HepG2 (cell line): ENCODE data around the gene DDX20. TPM values are rescaled to one million over a fixed set of nuclear protein-coding genes. Genes with fewer than 3 reads are reported as not detected.

ENCODE experiments used
- ATAC-seq: fragments of 200-7000 bp; cut with Tn5 transposase; 3 replicates; pipeline ENCODE4 v1.9.1; 2020; ENCODE audit warnings: mild to moderate bottlenecking, moderate library complexity
- BruUV-seq: library from RNA; stranded (reverse); fragments of 400-500 nt; replicated peaks from 2 replicates; lab custom pipeline; 2021; lab: Mats Ljungman, UMichigan
- CTCF ChIA-PET: fragments of 300-600 bp; formaldehyde crosslinking; extraction: SDS; loops from one replicate; lab custom pipeline; 2021; ENCODE audit warnings: low total read pairs, inconsistent platforms, low intra/inter-chr PET ratio; lab: Yijun Ruan, JAX
- POLR2A ChIA-PET: fragments of 350-600 bp; sonication (Branson Sonifier 250); formaldehyde crosslinking; loops from one replicate; lab custom pipeline; 2020; ENCODE audit warnings: antibody characterized with exemption, inconsistent platforms; lab: Yijun Ruan, JAX
- DNase-seq: peaks from one replicate; pipeline ENCODE4 v3.0.0-alpha.2; 2015; ENCODE audit warnings: low spot score
- FAIRE-seq: peaks from 3 replicates; lab custom pipeline; 2011; peaks lifted over from hg19 to GRCh38; lab: Jason Lieb, UNC
- H2AFZ ChIP-seq: one replicate; pipeline ENCODE4 v1.6.1; 2011; ENCODE audit warnings: low read length, inconsistent platforms
- H3K27ac ChIP-seq: fragments of 300-600 bp; 3 replicates; pipeline ENCODE4 v1.8.0; 2011; ENCODE audit warnings: mixed run types, mild to moderate bottlenecking, mixed read lengths, low read length, inconsistent platforms; ENCODE audit not compliant: insufficient read depth; ENCODE audit errors: extremely low read length
- H3K27me3 ChIP-seq, 2 experiments: fragments of 200-600 bp in 1 of 2; 2 replicates in 1 of 2; 3 replicates in 1 of 2; pipeline versions ENCODE4 v1.6.0 to v1.8.0; 2011; ENCODE audit warnings: low read length in 2 of 2, mild to moderate bottlenecking in 2 of 2, moderate library complexity in 2 of 2, inconsistent platforms in 1 of 2; ENCODE audit not compliant: insufficient read depth in 2 of 2, control insufficient read depth in 1 of 2
- H3K36me3 ChIP-seq, 2 experiments: fragments of 200-600 bp in 1 of 2; replicated peaks in 1 of 2; 2 replicates in 1 of 2; 3 replicates in 1 of 2; pipeline versions ENCODE4 v1.5.1 to v1.8.0; 2011; ENCODE audit warnings: low read length in 2 of 2, inconsistent platforms in 1 of 2; ENCODE audit not compliant: insufficient read depth in 2 of 2, control insufficient read depth in 1 of 2
- H3K4me1 ChIP-seq: 2 replicates; pipeline ENCODE4 v1.5.1; 2012; ENCODE audit warnings: low read length, inconsistent platforms; ENCODE audit not compliant: insufficient read depth
- H3K4me2 ChIP-seq: 2 replicates; pipeline ENCODE4 v1.6.0; 2011; ENCODE audit warnings: low read depth, low read length, inconsistent platforms
- H3K4me3 ChIP-seq, 3 experiments: fragments of 200-600 bp in 1 of 3; sonication (generic), shearing (Covaris generic) in 1 of 3; replicated peaks in 1 of 3; 2 replicates each; pipeline ENCODE4 v1.5.1; 2011 to 2016; ENCODE audit warnings: low read length in 3 of 3, inconsistent platforms in 2 of 3, low read depth in 2 of 3, mild to moderate bottlenecking in 2 of 3, control low read depth in 1 of 3, mixed read lengths in 1 of 3; ENCODE audit not compliant: insufficient read depth in 1 of 3
- H3K79me2 ChIP-seq: one replicate; pipeline ENCODE4 v1.6.1; 2011; ENCODE audit warnings: low read length, inconsistent platforms; ENCODE audit not compliant: insufficient read depth
- H3K9ac ChIP-seq: 2 replicates; pipeline ENCODE4 v1.6.0; 2011; ENCODE audit warnings: mild to moderate bottlenecking, low read depth, low read length, inconsistent platforms; ENCODE audit not compliant: insufficient read depth
- H3K9me3 ChIP-seq: 2 replicates; pipeline ENCODE4 v1.5.1; 2012; ENCODE audit warnings: mild to moderate bottlenecking, low read length
- H4K20me1 ChIP-seq: 2 replicates; pipeline ENCODE4 v1.6.0; 2011; ENCODE audit warnings: inconsistent platforms, mild to moderate bottlenecking, low read length, moderate library complexity; ENCODE audit not compliant: insufficient read depth
- ATAD3A ChIP-seq: sonication (generic); formaldehyde crosslinking; IDR thresholded peaks from 2 replicates; pipeline ENCODE4 v1.4.0; 2020; ENCODE audit warnings: missing genetic modification reagents
- CHCHD3 ChIP-seq: sonication (generic); formaldehyde crosslinking; IDR thresholded peaks from 2 replicates; pipeline ENCODE4 v1.8.0; 2022; ENCODE audit warnings: mild to moderate bottlenecking, missing genetic modification reagents, moderate library complexity
- FOXK2 ChIP-seq: fragments of 450-650 bp; IDR thresholded peaks from 2 replicates; pipeline ENCODE4 v1.6.1; 2016
- HMGXB4 ChIP-seq, 2 experiments: sonication (generic) in 1 of 2; formaldehyde crosslinking in 1 of 2; IDR thresholded peaks; 2 replicates each; pipeline versions ENCODE4 v1.4.0 to v1.6.1; 2018 to 2020; ENCODE audit warnings: missing genetic modification reagents in 2 of 2, borderline replicate concordance in 1 of 2, low read depth in 1 of 2, mild to moderate bottlenecking in 1 of 2, missing biosample characterization in 1 of 2
- HOXD1 ChIP-seq: sonication (generic); formaldehyde crosslinking; IDR thresholded peaks from 2 replicates; pipeline ENCODE4 v1.5.0; 2020; ENCODE audit warnings: missing genetic modification reagents
- RXRA ChIP-seq: sonication (generic); formaldehyde crosslinking; IDR thresholded peaks from 2 replicates; pipeline ENCODE4 v1.5.1; 2020; ENCODE audit warnings: missing genetic modification reagents
- SOX6 ChIP-seq, 2 experiments: fragments of 450-650 bp in 1 of 2; sonication (generic) in 1 of 2; formaldehyde crosslinking in 1 of 2; IDR thresholded peaks; 2 replicates each; pipeline versions ENCODE4 v1.4.0 to v1.6.1; 2017 to 2020; ENCODE audit warnings: antibody characterized with exemption in 1 of 2, mild to moderate bottlenecking in 1 of 2, missing genetic modification reagents in 1 of 2
- SP2 ChIP-seq: sonication (generic); formaldehyde crosslinking; IDR thresholded peaks from 2 replicates; pipeline ENCODE4 v1.5.1; 2020; ENCODE audit warnings: mild to moderate bottlenecking, missing genetic modification reagents
- STAG1 ChIP-seq: sonication (generic); formaldehyde crosslinking; IDR thresholded peaks from 2 replicates; pipeline ENCODE4 v1.4.0; 2020; ENCODE audit warnings: missing genetic modification reagents
- THYN1 ChIP-seq: sonication (generic); formaldehyde crosslinking; IDR thresholded peaks from 2 replicates; pipeline ENCODE4 v1.8.1; 2023; ENCODE audit warnings: low read depth, mild to moderate bottlenecking, moderate library complexity, missing genetic modification reagents, borderline replicate concordance
- TSC22D2 ChIP-seq: sonication (generic); formaldehyde crosslinking; IDR thresholded peaks from 2 replicates; pipeline ENCODE4 v1.5.1; 2020; ENCODE audit warnings: missing genetic modification reagents, mild to moderate bottlenecking, borderline replicate concordance
- ZNF510 ChIP-seq: sonication (generic); formaldehyde crosslinking; IDR thresholded peaks from 2 replicates; pipeline ENCODE4 v1.4.0; 2020; ENCODE audit warnings: low read depth, mild to moderate bottlenecking, missing genetic modification reagents
- ZNF546 ChIP-seq: sonication (generic); formaldehyde crosslinking; conservative IDR thresholded peaks from 2 replicates; pipeline ENCODE4 v1.8.1; 2023; ENCODE audit warnings: mild to moderate bottlenecking, missing genetic modification reagents
- ZNF776 ChIP-seq: sonication (generic); formaldehyde crosslinking; IDR thresholded peaks from 2 replicates; pipeline ENCODE4 v1.4.0; 2020; ENCODE audit warnings: mild to moderate bottlenecking, missing genetic modification reagents
- ZNF792 ChIP-seq: IDR thresholded peaks from 2 replicates; pipeline ENCODE4 v1.6.1; 2016
- WGBS: methylation state at CpG from one replicate; pipeline ENCODE4 v1.1.6; 2017; ENCODE audit warnings: low lambda C conversion rate; 5-methylcytosine and 5-hydroxymethylcytosine counted together
- in situ Hi-C: cut with HindIII; loops from 2 replicates; pipeline ENCODE4 v1.10.0; 2017; ENCODE audit warnings: low pct_unique_long_range_greater_than_20kb; ENCODE audit not compliant: extremely low pct_ligation_motif_present
- intact Hi-C: fragments of 100-400 bp; cut with micrococcal nuclease; formaldehyde crosslinking; loops from one replicate; pipeline ENCODE4 v1.10.0; 2022; ENCODE audit not compliant: unreplicated experiment
- polyA plus RNA-seq, 8 experiments: library from polyadenylated mRNA; depleted of rRNA in 3 of 8; stranded (reverse) in 7 of 8; unstranded in 1 of 8; fragments of >200 nt; fragmentation: Illumina TruSeq in 4 of 8; extraction: Trizol in 4 of 8; gene quantifications; 2 replicates each; pipeline versions ENCODE4 v1.2.1 to v1.2.3, GENCODE V29; 2011 to 2016; ENCODE audit warnings: low read depth in 4 of 8, missing spikeins in 1 of 8, mixed read lengths in 1 of 8; ENCODE audit not compliant: insufficient read depth in 1 of 8
- total RNA-seq, 5 experiments: library from RNA; depleted of rRNA; stranded (reverse); fragments of >200 nt; fragmentation: Illumina TruSeq; extraction: Trizol; gene quantifications; 2 replicates each; pipeline ENCODE4 v1.2.3, GENCODE V29; 2016; ENCODE audit warnings: low read depth in 1 of 5
- TF ChIP-seq, protein P1 (sequence below): sonication (generic); formaldehyde crosslinking; IDR thresholded peaks from 2 replicates; pipeline ENCODE4 v1.5.0; 2020; ENCODE audit warnings: mild to moderate bottlenecking, missing genetic modification reagents

Gene DDX20
- total and polyA plus RNA-seq, 2 of the 13 experiments (the other 11 are each of a cell fraction or from before 2014, with no cell fraction given) = 4.0 to 14.3 TPM

DNA sequence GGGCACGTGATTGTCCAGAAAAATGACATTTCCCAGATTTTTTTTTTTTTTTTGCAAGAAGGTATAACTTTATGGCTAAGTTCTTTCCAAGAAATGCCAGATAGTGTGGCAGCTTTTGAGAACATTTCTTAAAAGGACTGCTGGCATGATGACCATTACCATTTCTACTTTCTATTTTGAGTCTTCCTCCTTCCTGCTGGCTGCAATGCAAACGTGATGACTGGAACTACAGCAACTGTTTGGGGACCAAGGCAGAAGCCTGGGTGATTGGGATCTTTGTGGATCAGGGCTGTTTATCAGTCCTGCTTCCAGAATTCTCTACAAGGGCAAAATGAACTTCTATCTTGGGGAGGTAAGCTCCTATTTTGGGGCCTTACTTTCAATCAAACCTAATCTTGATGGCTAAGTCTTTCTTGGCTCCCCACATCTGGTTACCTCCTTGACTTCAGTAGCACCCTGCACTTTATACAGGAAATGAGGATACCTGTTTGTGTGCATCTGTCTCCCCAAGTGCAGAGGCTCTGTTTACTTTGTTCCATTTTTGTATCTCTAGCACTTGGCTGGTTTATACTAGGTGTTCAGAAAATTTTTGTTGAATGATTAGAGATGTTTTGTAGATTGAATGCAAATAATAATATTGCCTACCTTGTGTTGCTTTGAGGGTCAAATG, 3.7 kb upstream of the DDX20 start:
- Histone ChIP-seq H3K27me3 (no peaks in the 10 kb centered on the region; a peak in 1 of 5 replicates), H3K9me3 (no peaks in the 10 kb centered on the region), H2AFZ (no peak overlapping the region), H3K4me3 (no peak overlapping the region), H3K4me1 (peaks cover 37% of the 10 kb centered on the region), H3K4me2 (no peak overlapping the region), H3K27ac (no peak overlapping the region), H3K9ac (no peak overlapping the region), H3K36me3 (no peaks in the 10 kb centered on the region), H3K79me2 (peaks cover 9% of the 10 kb centered on the region), H4K20me1 (no peaks in the 10 kb centered on the region; the same call in 1 of the 2 replicates)
- DNase-seq (no peak), ATAC-seq (no peak), FAIRE-seq (no peak)
- no peak for TF ChIP-seq RXRA (CRISPR knock-in tag)
- TF ChIP-seq HMGXB4 (CRISPR knock-in tag; IDR thresholded peaks at IDR 0.05; ENCODE audit: borderline replicate concordance in 1 of 2, low read depth in 1 of 2) = no peak
- no peak for TF ChIP-seq SP2 (CRISPR knock-in tag)
- no peak for TF ChIP-seq ZNF510
- TF ChIP-seq ZNF546 (CRISPR knock-in tag) = no peak
- TF ChIP-seq, protein P1, sequence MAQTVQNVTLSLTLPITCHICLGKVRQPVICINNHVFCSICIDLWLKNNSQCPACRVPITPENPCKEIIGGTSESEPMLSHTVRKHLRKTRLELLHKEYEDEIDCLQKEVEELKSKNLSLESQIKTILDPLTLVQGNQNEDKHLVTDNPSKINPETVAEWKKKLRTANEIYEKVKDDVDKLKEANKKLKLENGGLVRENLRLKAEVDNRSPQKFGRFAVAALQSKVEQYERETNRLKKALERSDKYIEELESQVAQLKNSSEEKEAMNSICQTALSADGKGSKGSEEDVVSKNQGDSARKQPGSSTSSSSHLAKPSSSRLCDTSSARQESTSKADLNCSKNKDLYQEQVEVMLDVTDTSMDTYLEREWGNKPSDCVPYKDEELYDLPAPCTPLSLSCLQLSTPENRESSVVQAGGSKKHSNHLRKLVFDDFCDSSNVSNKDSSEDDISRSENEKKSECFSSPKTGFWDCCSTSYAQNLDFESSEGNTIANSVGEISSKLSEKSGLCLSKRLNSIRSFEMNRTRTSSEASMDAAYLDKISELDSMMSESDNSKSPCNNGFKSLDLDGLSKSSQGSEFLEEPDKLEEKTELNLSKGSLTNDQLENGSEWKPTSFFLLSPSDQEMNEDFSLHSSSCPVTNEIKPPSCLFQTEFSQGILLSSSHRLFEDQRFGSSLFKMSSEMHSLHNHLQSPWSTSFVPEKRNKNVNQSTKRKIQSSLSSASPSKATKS (CRISPR knock-in tag) = no peak
- TF ChIP-seq HOXD1 = no peak
- no peak for TF ChIP-seq THYN1 (CRISPR knock-in tag)
- TF ChIP-seq TSC22D2 (CRISPR knock-in tag) = no peak
- no peak for TF ChIP-seq SOX6 (IDR thresholded peaks at IDR 0.05)
- no peak for TF ChIP-seq SOX6 (CRISPR knock-in tag; IDR thresholded peaks at IDR 0.05)
- no peak for TF ChIP-seq STAG1
- no peak for TF ChIP-seq ZNF776
- TF ChIP-seq CHCHD3 (CRISPR knock-in tag) = no peak
- no peak for TF ChIP-seq ZNF792 (CRISPR knock-in tag)
- no peak for TF ChIP-seq FOXK2
- TF ChIP-seq ATAD3A (CRISPR knock-in tag) = no peak
- POLR2A ChIA-PET = no interaction called here
- WGBS = 38% methylated on average over 2 of the region's 2 CpGs
- intact Hi-C loops (no loop called here), in situ Hi-C loops (no loop called here)
- BruUV-seq = no TSS peak
- CTCF ChIA-PET = no interaction called here
